RPMI7951 (cell line): Measurements from ENCODE around the gene HECTD4. TPM values are rescaled to one million over a fixed set of nuclear protein-coding genes. Genes with fewer than 3 reads are reported as not detected.

Source experiments
- DNase-seq: peaks from one replicate; pipeline ENCODE4 v3.0.0-alpha.2; 2012; ENCODE audit warnings: low read depth
- total RNA-seq: library from RNA; depleted of rRNA; stranded (reverse); fragments of >200 nt; shearing (Covaris generic); gene quantifications from 2 replicates; pipeline ENCODE4 v1.2.3, GENCODE V29; 2014

The HECTD4 gene
- total RNA-seq, 1 experiment from 2014 or later: 5.8 TPM

DNA sequence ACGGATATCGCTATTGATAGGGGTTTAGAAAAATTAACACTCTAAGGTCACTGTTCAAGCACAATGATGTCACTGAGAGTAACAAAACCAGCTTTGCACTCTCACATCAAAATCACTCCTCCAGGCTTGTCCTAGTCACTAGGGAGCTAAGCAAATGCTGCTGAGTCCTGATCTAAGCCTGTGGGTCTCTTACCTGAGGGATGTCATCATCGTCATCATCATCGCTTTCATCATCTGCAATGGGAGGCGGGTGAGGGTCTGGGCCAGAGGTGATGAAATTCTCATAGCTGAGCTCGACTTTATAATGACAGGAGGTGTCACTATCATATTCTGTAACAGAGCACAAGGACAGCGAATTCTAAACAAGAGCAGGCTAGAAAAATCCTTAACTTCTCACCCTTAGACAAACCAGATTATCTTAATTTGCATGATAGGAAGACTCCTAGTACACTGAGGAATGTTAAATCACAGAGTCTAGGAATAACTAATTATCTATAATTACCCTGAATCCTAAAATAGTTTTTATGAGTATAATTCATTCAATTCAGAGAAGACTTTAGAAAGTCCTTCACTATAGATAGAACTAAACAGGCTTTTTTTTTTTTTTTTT is 173.8 kb downstream of the HECTD4 start:
- DNase-seq: no peak

DNA sequence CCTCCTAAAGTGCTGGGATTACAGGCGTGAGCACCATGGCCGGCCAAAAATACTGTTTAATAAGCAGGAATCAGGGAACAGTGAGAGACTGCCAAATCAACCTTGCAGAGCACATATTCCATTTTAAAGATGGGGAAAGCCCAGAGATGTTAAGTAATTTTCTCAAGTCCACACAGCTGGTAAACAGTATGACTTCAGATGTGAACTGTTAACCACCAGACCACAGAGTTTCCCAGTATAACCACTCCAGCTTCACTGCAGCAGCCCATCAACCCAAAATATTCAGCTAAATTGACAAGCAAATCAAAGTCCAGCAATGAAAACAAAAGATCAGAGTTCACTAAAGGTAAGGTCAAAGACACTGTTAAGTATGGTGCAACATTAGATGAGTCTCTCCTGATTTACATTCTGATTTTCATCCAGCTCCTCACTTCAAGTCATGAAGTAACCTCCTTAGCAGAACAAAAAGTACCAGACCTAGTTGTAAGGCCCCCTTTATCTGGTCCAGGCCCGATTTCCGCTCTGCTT is 174.8 kb downstream of the HECTD4 start:
- DNase-seq: no peak

DNA sequence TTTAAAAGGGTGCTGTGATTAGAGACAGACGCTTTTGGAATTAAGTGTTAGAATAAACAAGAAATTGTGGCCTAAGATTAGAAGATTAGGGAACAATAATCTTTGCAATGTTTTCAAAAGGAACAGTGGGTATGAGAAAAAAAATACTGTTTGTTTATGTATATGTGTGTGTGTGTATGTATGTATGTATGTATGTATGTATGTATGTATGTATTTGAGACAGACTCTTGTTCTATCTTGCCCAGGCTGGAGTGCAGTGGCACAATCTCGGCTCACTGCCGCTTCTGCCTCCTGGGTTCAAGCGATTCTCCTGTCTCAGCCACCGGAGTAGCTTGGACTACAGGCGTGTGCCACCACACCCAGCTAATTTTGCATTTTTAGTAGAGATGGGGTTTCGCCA is 175.3 kb downstream of the HECTD4 start:
- no peak for DNase-seq

DNA sequence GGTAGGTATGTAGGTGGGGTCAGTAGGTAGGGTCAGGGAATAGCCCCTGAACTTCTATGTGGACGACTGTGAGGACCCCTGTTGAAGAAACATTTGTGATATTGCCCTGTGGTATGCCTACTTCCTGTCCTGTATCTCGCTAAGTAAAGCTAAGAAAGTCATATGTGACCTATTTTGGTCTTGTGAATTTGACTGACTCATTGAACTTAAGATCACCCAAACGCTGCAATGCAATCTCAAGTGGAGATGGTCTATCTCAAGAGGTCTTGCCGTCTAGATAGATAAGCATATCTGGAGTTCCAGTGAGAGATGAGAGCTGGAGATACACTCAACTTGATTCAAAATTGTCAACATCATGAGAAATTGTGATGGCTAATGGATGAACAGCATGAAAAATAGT is 183.1 kb downstream of the HECTD4 start:
- no peak for DNase-seq

DNA sequence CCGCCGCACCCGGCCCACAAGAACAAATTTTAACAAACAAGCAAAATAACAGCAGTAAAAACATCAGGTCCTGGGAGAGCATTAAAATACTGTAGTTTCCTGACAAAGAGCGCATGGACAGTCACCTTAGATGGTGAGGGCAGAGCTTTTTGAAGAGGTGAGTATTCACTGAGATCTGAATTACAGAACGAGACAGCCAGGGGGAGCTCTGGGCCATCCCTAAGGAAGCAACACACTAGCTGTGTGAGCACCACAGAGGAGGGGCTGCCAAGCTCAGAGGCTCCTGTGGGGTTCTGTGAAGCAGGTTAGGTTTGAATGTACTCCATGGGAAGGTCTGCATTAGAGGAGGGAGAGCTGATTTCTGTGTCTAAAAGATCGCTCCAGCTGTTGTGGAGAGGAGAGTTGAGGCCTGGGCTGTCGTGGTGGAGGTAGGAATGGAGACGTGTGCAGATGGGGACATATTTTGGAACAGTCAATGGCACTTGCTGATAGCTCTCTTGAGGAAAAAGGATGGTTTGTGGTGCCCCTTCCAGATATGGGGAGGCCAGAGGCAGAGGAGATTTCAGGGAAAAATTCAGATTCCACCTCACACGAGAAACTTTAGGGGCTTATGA is 184.0 kb downstream of the HECTD4 start:
- peak; percentile 29 for DNase-seq

DNA sequence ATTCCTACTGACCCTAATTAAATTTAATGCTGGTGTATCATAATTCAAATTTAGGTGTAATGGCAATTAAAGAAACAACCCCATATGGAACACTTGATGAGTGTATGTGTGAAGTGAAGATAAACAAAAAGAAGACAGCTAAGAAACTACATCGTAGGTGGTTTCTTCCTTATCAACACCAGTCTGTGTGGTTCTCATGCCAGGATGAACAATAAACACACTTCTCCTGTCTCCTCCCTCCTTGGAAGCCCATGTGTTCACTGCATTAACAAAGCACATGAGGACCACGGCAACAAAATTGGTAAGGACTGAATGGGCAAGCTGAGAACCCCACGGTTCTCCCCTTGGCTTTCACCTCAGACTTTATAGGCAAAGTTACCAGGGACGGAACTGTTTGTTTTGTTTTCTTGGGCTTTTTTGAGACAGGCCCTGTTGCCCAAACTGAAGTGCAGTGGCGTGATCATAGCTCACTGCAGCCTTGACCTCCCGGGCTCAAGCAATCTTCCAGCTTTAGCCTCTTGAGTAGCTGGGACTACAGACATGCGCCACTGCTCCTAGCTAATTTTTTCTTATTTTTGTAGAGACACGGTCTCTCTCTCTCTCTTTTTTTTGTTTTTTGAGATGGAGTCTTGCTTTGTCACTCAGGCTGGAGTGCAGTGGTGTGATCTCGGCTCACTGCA is 185.9 kb downstream of the HECTD4 start:
- DNase-seq: no peak

DNA sequence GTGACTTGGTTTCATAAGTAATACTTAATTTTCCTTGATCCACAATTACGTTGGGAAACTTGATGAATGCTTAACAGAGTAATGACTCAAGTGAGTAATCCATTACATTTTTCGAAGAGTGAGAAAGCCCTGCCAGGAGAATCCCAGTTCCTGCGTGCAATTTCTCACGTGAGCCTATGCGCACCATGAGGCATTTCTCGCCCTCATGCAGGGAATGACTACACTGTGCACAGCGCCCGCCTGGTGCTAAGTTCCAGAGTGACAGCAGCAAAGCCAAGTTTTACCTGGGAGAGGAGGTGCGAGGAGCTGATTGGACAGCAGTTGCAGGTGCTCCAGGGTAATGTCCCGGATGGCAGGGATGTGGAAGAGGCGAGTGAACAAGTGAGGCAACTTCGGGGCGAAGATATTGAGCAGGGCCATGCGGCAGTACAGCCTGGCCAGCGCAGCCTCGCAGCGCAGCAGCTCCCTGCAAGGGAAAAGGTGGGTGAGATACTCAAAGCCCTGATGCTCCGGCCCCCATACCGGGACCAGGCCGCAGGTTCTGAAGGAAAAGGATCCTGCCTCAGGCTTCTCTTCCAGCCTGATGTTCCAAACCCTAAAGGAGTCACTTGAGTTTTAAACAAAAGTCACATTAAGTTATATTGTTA is 187.5 kb downstream of the HECTD4 start:
- no peak for DNase-seq

DNA sequence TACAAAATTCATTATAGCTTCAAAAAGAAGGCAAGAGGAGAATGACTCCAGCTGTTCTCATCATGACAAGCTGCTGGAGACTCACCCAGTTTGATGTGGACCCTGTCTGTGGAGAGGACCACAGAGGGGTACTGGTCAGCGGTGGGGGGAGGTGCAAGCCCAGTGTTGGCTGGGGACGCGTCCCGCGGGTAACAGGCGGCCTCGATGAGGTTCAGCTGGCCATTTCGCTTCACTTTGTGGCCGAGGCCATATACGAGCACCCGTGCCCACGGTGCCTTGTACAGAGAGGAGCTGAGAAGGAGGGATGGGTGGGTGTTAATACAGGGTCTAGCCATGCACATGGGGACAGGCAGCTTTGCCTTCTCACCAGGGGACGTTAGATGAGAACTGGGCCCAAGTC is 189.8 kb downstream of the HECTD4 start:
- DNase-seq: no peak

DNA sequence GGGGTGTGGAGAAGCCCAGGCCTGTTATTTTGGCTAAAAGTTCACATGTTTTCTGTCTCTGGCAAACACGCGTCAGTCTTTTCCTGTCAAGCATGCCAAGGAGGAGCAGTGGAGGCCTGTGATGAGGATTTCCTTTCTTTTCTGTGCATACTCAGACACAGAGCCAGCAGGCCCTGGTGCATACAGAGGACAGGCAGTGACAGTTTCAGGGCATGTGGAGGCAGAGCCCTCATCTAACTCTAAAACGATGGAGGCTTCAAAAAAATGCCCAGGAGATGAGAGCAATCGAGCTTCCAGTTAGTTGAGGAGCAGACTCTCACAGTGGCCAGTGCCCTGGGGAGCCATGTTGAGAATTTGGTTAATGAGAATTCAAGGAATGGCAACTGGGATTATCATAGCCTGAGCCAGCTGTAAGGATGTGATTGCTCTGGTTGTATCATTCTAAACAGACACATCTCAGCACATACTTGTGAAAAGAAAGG is 190.3 kb downstream of the HECTD4 start:
- no peak for DNase-seq

DNA sequence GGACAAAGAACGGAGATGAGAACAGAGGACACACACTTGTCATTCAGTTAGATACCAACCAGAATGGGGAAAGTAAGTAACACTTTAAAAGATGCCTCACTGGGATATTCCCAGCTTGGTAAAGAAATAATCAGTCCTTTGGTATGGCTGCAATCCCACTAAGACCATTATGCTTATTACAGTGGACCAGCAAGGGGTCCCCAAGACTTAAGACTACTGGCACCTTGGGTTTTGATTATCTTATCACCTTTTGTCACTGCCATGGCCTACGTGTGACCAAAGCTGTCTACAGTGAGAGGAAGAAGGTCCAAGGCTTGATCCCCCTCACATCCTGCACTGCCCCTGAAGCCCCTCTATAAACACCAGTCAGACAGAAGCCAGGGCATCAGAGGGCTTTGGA is 191.0 kb downstream of the HECTD4 start:
- no peak for DNase-seq

DNA sequence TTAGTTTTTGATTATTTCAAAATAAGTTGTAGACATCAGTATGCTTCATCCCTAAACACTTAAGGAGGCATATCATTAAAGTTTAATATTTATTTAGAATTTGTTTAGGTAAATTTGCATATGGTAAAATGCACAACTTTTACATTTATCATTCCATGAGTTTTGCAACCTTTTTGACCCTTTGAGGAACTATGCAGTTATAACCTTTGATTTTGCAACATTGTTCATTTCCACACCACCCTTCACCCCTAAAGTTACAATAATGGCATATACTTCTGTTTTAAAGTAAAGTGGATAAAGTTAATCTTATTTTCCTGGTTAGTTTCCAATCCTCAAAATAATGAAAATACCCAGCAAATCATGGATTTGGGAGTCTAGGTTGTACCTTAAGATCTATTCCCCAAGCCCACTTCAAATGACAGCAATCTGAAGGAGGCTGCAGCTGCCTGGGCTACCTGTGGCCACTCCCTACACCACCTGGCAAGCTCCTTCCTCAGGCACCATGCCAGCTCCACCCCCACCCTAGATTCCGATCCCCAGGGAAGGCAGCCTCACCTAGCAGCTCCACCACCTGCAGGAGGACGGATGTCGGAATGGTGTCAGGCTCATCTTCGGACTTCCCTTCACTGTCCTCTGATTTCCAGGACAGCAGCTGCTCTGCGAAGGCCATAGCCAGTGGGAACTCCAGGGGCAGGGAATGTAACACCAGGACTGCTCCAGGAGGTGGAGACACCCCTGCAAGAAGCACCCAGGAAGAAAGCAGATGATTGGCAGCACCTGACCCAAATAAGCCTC is 191.8 kb downstream of the HECTD4 start:
- DNase-seq: no peak

DNA sequence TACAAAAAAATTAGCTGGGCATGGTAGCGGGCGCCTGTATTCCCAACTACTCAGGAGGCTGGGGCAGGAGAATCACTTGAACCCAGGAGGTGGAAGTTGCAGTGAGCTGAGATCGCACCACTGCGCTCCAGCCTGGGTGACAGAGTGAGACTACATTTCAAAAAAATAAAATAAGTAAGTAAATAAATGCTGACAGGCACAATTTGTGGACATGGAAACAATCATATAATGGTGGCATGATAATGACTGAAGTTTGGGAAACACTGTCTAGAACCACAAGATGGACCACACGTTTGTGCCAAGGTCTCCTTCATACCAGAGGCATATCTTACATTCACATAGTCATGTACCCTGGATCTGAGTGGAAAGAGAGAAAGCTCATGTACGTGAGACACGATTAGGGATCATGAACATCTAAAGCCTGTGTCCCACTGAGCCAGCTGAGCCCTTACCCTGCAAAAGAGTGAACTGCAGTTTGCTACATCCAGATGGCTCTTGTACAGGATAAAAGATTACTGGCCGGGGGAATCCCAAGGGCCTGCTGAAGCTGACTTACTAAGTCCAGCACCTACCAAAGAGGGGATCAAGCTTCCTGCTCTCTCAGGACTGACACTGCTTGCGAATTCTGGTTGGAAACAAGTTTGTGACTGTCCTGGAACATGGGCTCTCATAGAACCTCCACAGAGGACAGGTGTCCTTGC is 194.0 kb downstream of the HECTD4 start:
- no peak for DNase-seq

DNA sequence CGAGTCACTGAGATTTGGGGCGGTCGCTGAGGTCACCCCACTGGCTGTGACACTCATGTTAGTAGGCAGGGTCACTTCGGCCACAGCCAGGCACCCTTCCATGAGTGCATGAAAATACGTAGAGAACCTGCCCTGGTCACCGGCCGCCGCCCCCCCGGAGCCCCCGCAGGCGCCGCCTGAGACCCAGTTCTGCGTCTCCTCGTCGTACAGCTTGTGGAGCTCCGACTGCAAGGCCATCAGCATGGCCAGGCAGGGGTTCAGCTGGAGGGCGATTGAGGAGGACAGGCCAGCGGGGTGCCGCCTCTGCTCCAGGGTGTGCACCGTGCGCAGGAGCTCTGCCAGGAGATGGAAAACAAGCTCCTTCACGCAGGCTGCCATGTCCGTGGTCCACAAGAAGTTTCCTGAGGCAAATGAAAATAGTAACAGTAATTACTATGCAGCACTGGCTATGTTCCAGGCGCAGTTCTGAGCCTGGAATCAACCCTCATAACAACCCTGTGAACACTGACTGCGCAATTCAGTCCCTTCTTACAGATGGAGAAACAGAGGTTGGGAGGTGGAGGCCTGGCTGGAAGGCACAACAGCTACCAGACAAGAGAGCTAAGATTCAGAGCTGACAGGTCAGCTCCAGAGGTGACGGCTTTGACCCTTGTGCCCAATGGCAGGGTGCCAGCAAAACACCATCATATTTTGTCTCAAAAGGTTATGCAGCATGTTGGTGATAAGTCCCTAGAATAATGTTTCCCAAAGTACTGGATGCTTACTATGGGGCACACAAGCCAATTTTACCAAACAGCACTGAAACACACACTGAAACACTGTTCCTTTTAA is 196.9 kb downstream of the HECTD4 start:
- no peak for DNase-seq

DNA sequence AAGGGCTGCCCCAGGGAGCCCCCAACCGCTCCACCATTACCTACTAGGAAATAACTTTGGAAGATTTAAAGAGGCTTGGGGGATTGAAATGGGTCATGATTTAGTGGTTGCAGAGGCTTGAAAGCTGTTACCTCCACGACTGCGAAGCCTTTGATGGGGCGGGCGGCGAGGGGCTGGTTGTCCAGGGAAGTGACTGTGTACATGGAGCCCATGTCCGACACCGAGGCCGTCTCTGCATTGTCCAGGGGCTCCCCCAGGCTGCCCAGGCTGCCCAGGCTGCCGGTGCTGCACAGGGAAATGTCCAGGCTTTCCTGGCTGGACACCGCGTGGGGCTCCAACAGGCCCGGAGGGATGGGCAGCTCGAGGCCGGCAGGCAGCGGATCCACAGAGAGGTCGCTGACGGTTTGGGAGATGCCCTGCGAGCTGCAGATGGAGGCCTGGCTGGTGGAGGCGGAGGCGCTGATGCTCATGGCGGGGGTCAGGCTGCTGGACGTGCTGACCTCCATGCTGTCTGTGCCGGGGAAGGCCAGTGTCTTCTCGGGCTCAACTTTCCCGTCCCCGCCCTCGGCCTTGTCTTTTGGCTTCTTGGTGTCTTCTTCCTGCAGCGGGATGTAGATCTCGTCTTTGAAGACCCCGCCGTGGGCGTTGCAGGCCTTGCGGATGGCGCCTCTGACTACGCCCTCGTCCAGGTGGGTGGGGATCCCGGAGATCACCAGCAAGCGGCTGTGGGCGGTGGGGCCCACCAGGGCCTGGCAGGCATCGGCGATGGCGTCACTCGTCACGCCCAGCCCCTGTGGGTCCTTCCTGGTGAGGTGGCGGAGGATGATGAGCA is 198.0 kb downstream of the HECTD4 start:
- DNase-seq: no peak

DNA sequence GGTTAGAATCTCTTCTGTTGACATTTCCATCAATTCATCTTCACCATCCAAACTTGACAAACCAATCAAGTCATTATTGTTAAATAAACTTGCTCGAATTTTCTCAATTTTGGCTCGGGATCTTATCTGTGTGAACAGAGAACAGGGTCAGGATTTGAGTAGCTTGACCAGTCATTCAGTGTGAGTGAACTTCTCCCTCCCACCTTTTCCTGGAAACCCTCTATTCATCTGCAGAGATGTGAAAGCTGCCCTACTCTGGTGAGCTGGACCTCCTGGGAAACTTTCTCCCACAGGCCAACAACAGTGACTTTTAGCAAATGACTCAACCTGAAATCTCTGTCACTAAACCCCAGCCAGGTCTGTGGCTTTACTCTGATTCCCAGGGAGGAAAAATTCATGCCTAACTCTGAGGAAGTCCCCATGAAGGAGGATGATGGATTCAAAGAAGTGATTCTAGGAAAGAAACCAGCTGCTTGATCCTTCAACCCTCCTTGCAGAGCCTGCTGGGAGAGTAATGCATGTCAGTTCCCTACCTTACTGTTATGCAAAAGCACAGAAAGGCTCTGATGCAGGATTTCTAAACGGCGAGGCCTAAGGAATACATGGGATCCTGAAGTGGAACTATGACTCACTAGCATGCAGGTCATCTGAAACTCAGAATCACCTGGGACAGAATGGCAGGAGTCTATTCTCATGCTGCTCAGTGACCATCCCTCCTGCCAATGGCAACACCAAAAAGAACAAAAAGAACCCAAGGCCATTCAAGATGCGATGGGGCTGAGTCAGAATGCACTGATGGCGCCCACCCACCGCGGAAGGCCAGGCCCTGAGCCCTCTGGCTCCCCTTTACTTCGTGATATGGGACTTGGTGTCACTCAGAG is 198.8 kb downstream of the HECTD4 start:
- peak; percentile 9 for DNase-seq

DNA sequence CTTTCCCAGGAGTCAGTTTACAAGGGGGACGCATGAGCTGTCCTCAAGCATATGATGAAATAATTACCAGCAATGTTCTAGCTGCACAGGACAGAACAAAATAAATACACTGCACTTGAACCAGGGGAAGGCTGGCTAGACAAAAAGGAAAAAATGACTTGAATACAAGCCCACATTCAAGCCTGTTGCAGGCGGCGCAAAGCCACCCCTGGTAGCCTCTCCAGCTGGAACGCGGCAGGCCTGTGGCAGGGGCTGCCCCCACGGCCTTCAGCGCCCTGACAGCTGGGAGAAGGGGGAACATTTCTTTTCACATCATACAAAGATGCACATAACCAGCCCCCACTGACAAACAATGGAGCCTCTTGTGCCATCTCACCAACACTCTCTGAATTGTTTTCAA is 199.7 kb downstream of the HECTD4 start:
- DNase-seq: peak; percentile 25

DNA sequence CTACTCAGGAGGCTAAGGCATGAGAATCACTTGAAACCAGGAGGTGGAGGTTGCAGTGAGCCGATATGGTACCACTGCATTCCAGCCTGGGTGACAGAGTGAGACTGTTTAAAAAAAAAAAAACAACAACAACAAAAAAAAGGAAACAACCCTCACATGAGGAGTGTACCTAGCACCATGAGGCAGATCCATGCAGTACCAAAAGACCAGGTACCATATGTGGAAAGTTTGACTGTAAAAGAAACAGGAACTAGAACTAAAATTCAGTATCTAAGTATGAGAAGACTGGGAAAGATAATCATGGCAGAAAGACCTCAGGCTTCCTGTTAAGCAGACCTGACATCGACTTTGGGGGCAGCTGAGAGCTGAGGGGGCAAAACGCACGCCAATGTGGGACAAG is 201.8 kb downstream of the HECTD4 start:
- DNase-seq: no peak

DNA sequence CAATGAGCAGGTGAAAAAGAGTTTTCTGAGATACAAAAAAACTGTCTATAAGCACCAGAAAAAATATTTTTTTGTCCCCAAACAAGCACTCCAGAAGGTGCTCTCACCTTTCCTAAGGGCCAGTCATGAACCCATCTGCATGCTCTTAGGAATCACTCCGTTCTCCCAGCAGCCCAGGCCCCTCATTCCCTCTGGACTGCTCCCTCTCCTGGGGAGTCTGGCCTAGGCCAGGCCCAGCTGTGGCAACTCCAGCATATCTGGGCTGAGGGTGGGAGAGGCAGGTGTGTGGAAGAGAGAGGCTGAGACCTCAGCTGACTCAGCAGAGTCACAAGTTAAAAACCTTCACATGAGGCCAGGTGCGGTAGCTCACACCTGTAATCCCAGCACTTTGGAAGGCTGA is 202.3 kb downstream of the HECTD4 start:
- no peak for DNase-seq
